HG03571 (cell line): ENCODE measurements around the gene RAD23B.
"Not testable (repeated sequence)": the region's sequence is repeated elsewhere in the genome, so short reads cannot be mapped to it uniquely, and the experiment has no call there.

Experiments used
- ATAC-seq: cut with Tn5 transposase; IDR thresholded peaks from one replicate; pipeline ENCODE4 v1.9.1; 2021; ENCODE audit not compliant: unreplicated experiment

RAD23B gene

DNA sequence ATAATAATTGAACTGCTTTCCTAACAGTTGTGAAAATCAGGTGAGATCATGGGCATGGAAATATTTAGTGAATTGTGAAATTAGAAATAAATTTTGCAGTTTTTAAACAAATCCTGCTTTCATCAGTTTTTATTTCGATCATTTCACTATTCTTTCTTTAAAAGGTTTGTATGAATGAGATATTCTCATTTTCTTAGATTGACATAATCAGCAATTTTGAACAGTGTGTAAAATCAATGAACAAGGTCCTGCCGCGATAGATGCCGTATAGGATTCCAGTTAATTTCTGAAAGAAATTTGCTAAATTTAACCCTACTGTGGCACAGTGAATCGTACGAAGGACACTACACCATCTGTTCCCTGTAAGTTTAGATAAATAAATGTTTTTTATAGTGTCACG lies 7.5 kb downstream of the RAD23B start:
- no peak for ATAC-seq

DNA sequence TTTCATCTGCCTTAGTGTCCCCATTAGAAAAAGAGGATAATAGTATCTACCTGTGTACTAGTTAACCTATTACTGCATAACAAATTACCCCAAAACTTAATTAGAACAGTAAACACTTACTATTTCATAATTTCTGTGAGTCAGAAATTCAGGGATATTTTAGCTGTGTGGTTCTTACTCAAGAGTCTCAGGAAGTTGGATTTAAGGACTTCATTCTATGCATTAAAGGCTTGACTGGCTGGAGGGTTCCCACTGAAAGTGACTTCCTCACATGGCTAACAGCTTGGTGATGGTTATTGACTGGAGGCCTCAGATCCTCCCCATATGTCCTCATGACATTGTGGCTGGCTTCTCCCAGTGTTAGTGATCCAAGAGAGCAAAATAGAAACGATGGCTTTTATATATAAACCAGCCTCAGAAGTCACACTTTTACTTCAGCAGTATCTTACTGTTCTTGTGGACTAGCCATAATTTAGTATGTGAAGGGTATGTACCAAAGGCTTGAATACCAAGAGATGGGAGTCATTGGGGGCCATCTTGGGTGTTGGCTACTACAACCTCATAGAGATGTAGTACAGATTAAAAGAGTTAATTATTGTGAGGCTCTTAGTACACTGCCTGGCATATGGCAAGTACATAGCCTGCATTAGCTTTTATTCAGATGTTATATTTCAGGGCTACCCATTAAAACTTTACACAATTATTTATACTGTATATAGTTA lies 9.9 kb downstream of the RAD23B start:
- ATAC-seq = no peak

DNA sequence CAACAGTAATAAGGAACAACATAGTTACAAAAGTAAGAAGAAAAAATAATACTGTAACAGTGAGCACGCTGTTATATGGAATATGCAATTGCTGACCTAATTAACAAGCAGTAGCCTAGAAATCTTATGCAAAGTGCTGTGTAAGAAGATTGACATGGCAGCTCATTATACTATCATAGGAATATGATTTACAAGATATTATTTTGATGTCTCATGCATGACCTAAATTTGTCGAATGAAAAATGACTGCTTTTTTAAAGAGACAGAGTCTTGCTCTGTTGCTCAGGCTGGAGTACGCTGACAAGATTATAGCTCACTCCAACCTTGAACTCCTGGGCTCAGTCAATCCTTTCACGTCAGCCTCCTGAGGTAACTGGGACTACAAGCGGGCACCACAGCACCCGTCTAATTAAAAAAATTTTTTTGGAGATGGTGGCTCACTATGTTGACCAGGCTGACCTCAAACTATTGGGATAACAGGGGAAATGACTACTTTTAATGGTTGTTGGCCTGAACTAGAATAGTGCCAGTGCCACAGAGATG lies 10.5 kb downstream of the RAD23B start:
- ATAC-seq = no peak

- no peak for ATAC-seq
Observed at GRCh38 chr9:107294756-107295155, 11.7 kb downstream of the RAD23B start.

DNA sequence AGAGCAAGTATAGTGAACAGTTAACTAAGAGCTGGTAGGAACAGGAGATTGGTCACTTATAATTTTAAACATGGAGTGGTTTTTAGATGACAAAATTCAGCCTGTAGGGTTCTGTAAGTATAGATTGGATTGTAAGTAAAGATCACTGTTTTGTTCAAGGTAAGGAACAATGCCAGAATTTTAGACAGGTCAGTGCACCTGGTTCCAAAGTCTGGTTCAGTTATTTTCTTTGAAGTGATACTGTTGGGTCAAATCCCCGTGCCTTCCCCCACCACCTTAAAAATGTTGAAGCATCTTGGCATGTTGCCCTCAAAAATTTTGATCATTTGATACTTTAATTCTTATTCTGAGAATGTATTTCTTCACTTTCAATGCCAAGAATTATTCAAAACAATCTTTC lies 12.9 kb downstream of the RAD23B start:
- no peak for ATAC-seq

DNA sequence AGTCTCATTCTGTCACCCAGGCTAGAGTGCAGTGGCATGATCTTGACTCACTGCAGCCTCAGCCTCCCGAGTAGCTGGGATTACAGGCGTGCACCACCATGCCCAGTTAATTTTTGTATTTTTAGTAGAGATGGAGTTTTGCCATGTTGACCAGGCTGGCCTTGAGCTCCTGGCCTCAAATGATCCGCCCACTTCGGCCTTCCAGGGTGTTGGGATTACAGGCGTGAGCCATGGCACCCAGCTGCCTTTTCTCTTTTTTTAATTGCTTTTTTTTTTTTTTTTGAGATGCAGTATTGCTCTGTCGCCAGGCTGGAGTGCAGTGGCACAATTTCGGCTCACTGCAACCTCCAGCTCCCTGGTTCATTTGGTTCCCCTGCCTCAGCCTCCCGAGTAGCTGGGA lies 13.5 kb downstream of the RAD23B start:
- ATAC-seq = not testable (repeated sequence)

- ATAC-seq = no peak
Observed at GRCh38 chr9:107299437-107299836, 16.4 kb downstream of the RAD23B start.

- no peak for ATAC-seq
Observed at GRCh38 chr9:107306308-107306707, 23.2 kb downstream of the RAD23B start.

- no peak for ATAC-seq
Observed at GRCh38 chr9:107307331-107307730, 24.3 kb downstream of the RAD23B start.

DNA sequence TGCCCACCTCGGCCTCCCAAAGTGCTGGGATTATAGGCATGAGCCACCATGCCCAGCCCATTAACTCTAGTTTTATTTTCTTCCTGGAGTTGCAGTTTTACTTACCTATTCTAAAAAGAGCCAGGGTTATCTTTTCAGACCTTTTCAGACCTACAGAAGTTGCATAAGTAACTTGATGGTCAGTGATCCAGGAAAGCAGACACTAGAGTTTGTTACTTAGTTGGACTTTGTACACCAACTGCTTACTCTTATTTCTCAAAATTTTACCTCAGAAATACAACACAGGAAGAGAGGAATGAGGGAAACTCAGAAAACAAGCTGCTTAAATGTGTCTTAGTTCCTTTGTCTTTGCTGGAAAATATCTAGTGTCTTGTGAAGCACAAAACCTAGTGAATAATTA lies 25.4 kb downstream of the RAD23B start:
- no peak for ATAC-seq

- ATAC-seq = peak; percentile 94
Observed at GRCh38 chr9:107309271-107309670, 26.2 kb downstream of the RAD23B start.

DNA sequence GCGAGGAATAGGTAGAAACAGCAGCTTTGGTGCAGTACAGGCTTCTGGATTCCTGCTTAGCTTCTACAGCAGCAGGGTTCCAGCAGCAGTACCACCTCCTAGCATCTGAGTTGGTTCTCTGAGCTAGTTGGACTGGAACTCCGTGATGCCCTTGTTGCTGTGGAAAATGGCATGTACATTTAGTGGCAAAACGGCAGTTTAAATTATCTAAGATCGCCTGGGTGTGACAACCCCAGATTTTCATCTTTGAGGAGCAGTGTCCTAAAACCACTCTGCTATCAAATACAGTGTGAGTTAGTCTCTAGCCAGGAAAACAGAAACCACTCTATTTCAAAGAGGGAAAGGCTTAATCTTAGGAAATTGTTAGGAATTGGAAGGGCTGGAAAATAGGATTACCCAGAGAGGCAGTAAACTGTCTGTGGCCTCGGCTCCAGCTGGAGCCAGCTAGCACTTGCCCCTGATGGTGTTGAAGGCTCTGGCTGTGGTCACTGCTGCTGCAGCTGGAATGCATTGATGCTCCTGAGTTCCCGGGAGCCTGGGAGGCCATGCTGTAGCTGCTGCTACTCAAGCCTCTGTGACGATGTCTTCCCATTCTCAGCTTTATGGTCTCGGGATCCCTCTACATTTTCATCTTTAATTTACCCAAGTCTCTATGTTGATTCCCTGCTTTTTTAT lies 29.4 kb downstream of the RAD23B start:
- no peak for ATAC-seq

DNA sequence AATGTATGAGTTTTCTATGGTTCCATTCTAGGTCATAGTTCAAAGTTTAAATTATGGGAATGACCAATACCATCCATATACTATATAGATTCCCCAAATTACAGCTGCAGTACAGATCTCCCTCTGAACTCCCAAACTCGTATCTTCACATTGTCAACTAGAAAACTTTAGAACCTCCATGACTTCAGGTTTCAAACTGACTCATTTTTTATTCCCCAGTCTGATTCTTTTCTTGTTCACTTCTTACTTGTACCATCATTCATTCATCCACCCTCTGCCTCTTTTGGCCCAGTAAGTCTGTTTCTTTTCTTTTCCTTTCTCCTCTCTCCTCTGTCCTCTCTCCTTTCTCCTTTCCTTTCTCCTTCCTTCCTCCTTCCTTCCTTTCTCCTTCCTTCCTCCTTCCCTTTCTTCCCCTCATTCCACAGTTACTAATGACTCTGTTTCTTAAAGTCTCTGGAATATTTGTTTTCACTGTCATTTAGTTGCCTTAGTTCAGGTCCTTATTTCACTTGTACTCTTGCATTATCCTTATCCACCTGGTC lies 30.5 kb downstream of the RAD23B start:
- ATAC-seq = no peak

DNA sequence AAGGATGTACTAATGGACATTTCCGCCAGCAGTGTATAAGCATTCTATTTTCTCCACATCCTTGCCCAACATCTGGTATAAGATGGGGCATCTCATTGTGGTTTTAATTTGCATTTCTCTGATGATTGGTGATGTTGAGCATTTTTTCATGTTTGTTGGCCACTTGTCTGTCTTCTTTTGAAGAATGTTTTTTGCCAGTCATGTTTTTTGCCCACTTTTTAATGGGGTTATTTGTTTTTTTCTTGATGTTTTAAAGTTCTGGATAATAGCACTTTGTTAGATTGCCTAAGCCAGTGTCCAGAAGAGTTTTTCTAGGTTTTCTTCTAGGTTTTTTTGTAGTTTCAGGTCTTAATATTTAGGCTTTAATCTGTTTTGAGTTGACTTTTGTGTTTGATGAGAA lies 31.7 kb downstream of the RAD23B start:
- ATAC-seq = no peak

- ATAC-seq = no peak
Observed at GRCh38 chr9:107316795-107317661, 33.9 kb downstream of the RAD23B start.

- ATAC-seq = no peak
Observed at GRCh38 chr9:107322643-107323042, 39.6 kb downstream of the RAD23B start.

GRCh38 chr9:107323836-107324585 lies 40.9 kb downstream of the RAD23B start:
- no peak for ATAC-seq

- ATAC-seq = no peak
Observed at GRCh38 chr9:107325842-107326241, 42.8 kb downstream of the RAD23B start.

DNA sequence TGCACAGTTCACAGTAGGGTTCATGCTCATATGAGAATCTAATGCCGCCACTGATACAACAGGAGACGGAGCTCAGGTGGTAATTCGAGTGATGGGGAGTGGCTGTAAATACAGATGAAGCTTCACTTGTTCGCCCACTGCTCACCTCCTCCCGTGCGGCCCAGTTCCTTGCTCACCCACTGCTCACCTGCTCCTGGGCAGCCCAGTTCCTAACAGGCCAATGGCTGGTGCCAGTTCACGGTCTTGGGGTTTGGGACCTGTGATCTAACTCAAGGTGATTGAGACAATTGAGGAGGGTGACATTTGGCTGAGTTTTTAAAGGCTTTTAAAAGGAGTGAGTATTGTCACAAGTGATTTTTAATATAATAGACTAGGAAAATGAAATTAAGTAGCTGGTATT lies 45.4 kb downstream of the RAD23B start:
- ATAC-seq = no peak

DNA sequence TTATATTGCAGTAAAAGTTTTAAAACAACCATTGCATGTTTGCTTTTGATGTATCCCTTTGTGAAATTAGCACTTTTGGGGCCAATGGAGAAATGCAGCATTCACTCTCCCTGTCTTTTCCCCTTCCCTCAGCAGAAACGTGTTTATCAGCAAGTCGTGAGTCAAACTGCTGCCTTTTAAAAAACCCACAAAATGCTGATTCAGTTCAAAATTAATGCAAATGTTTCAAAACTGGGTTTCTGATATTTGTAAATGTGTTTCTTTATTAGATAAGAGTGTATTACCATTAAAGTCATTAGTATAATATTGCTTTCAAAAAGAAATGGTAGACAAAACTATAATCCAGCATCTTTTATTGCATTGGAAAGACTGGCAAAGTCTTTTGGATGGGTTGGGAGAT lies 47.3 kb downstream of the RAD23B start:
- no peak for ATAC-seq

- ATAC-seq = no peak
Observed at GRCh38 chr9:107332883-107333282, 49.8 kb downstream of the RAD23B start.
